NCI-H187 treated with DMSO at 0.1 percent for 48 hours (cell line): ENCODE data around the gene TUBA1B.

Experiments
- DNase-seq: peaks from one replicate; lab custom pipeline; 2025; lab: John Stamatoyannopoulos, UW

The TUBA1B gene

DNA sequence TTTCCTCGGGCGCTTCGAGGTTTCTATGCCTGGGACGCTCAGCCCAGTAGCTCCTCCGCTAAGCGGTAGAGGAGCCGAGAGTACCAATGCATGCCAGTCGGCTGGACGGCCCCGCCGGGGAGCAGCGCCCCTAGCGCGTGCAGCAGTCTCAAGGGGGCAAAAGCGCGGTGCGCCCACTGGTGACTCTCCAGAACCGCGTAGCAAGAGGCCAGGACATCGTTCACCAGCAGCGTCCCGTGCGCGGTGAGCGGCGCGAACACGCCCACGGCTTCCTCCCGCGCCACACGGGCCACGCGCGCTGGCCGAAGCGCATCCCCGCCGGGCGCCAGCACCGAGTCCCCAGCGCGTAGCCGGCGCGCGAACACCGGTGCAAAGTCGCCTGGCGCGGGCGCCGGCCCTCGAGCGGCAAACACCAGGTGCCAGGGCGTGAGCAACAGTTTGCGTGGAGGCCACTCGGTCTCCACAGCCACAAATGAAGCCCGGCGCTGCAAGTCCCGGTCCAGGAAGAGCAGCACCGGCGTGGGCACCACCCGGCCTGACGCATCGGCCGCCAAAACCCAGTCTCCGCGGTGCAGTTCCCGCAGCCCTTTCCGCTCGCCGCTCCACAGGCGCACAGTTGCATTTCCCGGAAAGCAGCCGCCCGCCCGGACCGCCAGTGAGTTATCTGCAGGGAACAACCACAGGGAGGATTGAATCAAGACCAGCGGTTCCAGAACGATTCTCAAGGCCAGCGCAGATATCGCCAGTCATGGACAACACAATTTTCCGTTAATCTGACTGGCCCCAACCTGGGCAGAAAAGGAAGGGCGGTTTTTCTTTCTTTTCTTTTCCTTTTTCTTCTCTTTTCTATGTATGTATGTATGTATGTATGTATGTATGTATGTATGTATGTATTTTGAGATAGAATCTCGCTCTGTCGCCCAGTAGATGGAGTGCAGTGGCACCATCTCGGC lies 41.1 kb downstream of the TUBA1B start:
- no peak for DNase-seq

DNA sequence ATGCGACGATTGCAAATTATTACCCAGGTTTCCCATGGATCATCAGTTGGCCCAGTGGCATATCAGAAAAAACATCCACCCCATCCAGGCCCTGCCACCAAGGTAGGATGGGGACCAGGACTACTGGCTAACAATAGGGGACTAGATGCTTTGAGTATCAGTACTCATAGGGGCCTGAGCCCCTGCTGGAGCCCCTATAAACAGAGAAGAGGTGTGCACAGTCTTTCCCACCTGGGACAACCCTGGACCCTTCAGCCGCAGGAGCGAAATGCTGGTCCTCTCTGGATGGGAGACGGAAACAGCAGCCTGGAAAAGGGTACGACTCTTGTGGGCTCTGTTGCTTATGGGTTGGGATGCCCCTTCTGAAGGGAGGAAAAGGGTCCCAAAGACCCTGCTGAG lies 42.3 kb downstream of the TUBA1B start:
- no peak for DNase-seq

DNA sequence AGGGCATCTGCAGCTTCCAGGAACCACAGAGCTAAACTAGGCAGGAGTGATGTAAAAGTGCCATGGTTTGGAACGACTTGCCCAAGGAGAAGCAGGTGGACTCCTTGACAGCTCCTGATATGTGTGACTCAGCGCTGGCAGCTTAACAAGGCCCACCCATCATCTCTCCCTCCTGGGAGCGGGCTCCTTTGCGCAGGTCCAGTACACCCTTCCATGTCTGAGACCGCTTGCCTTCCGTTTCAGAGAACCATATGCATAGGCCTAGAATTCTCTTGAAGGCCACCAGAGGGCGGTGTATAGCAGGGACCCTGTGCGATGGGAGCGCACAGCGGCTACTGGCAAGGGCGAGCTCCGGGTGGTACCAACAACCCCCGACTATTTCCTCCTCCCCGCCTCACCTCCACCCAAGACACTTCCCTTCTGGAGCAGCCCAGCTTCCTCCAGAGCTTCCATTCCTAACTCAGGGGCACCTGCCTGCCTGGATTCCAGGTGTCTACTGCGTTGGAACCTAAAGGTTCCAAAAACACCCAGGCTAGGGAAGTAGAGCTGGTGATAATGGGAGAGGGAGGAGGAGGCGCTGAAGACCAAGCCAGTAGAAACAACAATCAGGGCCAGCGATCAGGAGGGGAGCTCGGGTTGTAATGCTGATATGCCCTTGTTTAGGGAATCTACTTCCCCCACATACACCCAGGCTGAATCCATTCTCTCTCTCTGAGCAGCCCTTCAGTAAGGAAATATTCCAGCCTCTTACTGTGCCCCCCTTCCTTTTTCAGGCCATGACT lies 42.9 kb downstream of the TUBA1B start:
- DNase-seq = peak; percentile 51

DNA sequence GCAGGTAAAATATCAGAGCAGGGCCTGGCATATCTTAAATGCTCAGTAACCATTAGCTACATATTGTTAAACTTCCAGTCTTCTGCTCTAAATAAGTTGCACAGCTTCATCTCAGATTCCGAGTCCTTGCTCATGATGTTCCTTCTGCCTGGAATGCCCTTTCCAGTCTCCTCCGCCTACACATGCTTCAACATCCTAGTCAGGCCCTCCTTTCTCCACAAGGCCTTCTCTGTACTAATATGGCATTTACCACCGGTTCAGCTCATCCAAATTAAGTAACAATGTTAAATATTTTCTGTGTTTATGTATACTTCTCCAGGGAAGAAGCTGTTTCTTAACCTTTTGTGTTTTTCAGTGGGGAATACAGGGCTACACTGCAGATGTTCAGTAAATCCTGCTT lies 45.1 kb downstream of the TUBA1B start:
- DNase-seq = no peak

DNA sequence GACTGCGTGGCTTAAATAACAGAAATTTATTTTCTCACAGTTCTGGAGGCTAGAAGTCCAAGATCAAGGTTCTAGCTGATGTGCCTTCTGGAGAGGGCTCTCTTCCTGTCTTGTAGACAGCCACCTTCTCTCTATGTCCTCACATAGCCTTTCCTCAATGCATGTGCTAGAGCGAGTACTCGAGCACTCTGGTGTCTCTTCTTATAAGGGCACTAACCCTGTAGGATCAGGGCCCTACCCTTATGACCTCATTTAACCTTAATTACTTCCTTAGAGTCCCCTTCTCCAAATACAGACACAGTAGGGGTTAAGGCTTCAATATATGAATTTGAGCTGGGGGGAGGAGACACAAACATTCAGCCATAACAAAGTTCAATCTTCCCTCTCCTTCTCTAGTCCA lies 46.8 kb downstream of the TUBA1B start:
- DNase-seq = no peak

DNA sequence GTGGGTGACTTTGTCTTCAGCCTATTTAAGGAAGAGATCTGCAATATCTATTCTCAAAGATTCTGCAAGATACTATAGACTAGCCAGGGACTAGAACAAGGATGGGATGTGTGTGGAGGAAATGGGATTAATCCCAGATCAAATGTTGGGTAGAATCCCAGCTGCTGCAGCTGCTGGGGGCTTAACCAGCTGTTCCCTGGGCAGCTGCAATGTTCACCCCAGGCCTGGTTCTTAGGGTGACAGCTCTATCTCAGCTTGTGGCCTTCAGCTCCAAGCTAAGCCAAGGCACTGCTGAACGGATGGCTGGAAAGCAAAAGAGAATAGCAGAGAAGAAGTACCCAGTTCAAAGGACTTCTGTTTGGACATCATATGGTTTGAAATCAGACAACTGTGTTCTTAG lies 51.4 kb downstream of the TUBA1B start:
- no peak for DNase-seq
